Activated T-helper 1 cell treated with anti-CD3 and anti-CD28 coated beads, Interleukin-12 subunit alpha, Interleukin-12 subunit beta, Interleukin-2, Interleukin-4 antibody, amounts not matched to agents 30 ng/mL and 10 ng/mL and 1 ng/mL, durations not matched to agents 14 hours and 24 hours and 36 hours (primary cell): Measurements from ENCODE around the gene SUSD3. TPM values are rescaled to one million over a fixed set of nuclear protein-coding genes. Genes with fewer than 3 reads are reported as not detected.
A peak's percentile ranks its signal among the peaks of the same experiment; 100 is the strongest.

Experiments
- DNase-seq: peaks from one replicate; pipeline ENCODE4 v3.0.0; 2021; ENCODE audit warnings: low spot score
- H3K27ac Mint-ChIP-seq: one replicate; pipeline ENCODE4 v1.8.0; 2021; ENCODE audit warnings: mild to moderate bottlenecking, mixed read lengths
- H3K27me3 Mint-ChIP-seq: one replicate; pipeline ENCODE4 v1.8.0; 2022; ENCODE audit warnings: mild to moderate bottlenecking, moderate library complexity, mixed read lengths; ENCODE audit not compliant: insufficient read depth
- H3K36me3 Mint-ChIP-seq: one replicate; pipeline ENCODE4 v1.8.0; 2021; ENCODE audit warnings: low read depth, mixed read lengths
- H3K4me1 Mint-ChIP-seq: one replicate; pipeline ENCODE4 v1.8.0; 2021; ENCODE audit warnings: low read depth, mixed read lengths
- H3K4me3 Mint-ChIP-seq: one replicate; pipeline ENCODE4 v1.8.0; 2021; ENCODE audit warnings: mild to moderate bottlenecking, moderate library complexity, mixed read lengths
- H3K9me3 Mint-ChIP-seq: one replicate; pipeline ENCODE4 v1.8.0; 2021; ENCODE audit warnings: mixed read lengths
- intact Hi-C: fragments of 100-400 bp; cut with micrococcal nuclease; formaldehyde crosslinking; loops from one replicate; pipeline ENCODE4 v1.15.1; 2024
- total RNA-seq: library from RNA; stranded (reverse); gene quantifications from 2 replicates; pipeline ENCODE4 v1.2.3, GENCODE V29; 2022

SUSD3 gene
- total RNA-seq, 1 donor from 2014 or later = 31.7 TPM

GRCh38 chr9:93049491-93049890 is 9.0 kb upstream of the SUSD3 start:
- no peak overlapping the region for H3K4me3 Mint-ChIP-seq
- H3K27ac Mint-ChIP-seq = no peak overlapping the region
- H3K4me1 Mint-ChIP-seq = peaks cover 6% of the 10 kb centered on the region
- DNase-seq = no peak
- intact Hi-C loops = no loop called here
- no peaks in the 10 kb centered on the region for H3K36me3 Mint-ChIP-seq
- no peaks in the 10 kb centered on the region for H3K9me3 Mint-ChIP-seq
- H3K27me3 Mint-ChIP-seq = peaks cover 3% of the 10 kb centered on the region

GRCh38 chr9:93050231-93050630 is 8.3 kb upstream of the SUSD3 start:
- Mint-ChIP-seq H3K9me3 (no peaks in the 10 kb centered on the region), H3K27ac (no peak overlapping the region), H3K4me1 (peaks cover 6% of the 10 kb centered on the region), H3K4me3 (no peak overlapping the region), H3K27me3 (peaks cover 3% of the 10 kb centered on the region), H3K36me3 (no peaks in the 10 kb centered on the region)
- DNase-seq = no peak
- intact Hi-C loops = no loop called here

GRCh38 chr9:93051680-93052089 is 6.8 kb upstream of the SUSD3 start:
- H3K36me3 Mint-ChIP-seq = no peaks in the 10 kb centered on the region
- peaks cover 8% of the 10 kb centered on the region for H3K4me1 Mint-ChIP-seq
- no peak overlapping the region for H3K4me3 Mint-ChIP-seq
- no peak for DNase-seq
- H3K9me3 Mint-ChIP-seq = no peaks in the 10 kb centered on the region
- intact Hi-C loops = no loop called here
- H3K27ac Mint-ChIP-seq = no peak overlapping the region
- H3K27me3 Mint-ChIP-seq = peaks cover 1% of the 10 kb centered on the region

GRCh38 chr9:93052791-93053540 is 5.5 kb upstream of the SUSD3 start:
- no peaks in the 10 kb centered on the region for H3K36me3 Mint-ChIP-seq
- intact Hi-C loops = no loop called here
- DNase-seq = no peak

GRCh38 chr9:93053781-93054331 is 4.6 kb upstream of the SUSD3 start:
- peaks cover 1% of the 10 kb centered on the region for H3K27me3 Mint-ChIP-seq
- no peak overlapping the region for H3K27ac Mint-ChIP-seq
- no peak for DNase-seq
- intact Hi-C loops = no loop called here
- H3K36me3 Mint-ChIP-seq = no peaks in the 10 kb centered on the region
- no peak overlapping the region for H3K4me3 Mint-ChIP-seq
- peaks cover 9% of the 10 kb centered on the region for H3K4me1 Mint-ChIP-seq
- H3K9me3 Mint-ChIP-seq = no peaks in the 10 kb centered on the region

More at GRCh38 chr9:93052791-93053540, 5.5 kb upstream of the SUSD3 start:
- Mint-ChIP-seq H3K27me3 (peaks cover 1% of the 10 kb centered on the region), H3K4me1 (peaks cover 14% of the 10 kb centered on the region), H3K27ac (no peak overlapping the region), H3K4me3 (no peak overlapping the region), H3K9me3 (no peaks in the 10 kb centered on the region)

- no peaks in the 10 kb centered on the region for H3K9me3 Mint-ChIP-seq
- peaks cover 18% of the 10 kb centered on the region for H3K4me1 Mint-ChIP-seq
- H3K36me3 Mint-ChIP-seq = no peaks in the 10 kb centered on the region
- H3K4me3 Mint-ChIP-seq = no peak overlapping the region
- no peak overlapping the region for H3K27ac Mint-ChIP-seq
- intact Hi-C loops = no loop called here
- no peaks in the 10 kb centered on the region for H3K27me3 Mint-ChIP-seq
- DNase-seq = no peak
Measured at GRCh38 chr9:93054758-93055704, 3.5 kb upstream of the SUSD3 start.

GRCh38 chr9:93057042-93057702 is 1.3 kb upstream of the SUSD3 start:
- H3K9me3 Mint-ChIP-seq = no peaks in the 10 kb centered on the region
- DNase-seq = no peak
- peaks cover 5% of the 10 kb centered on the region for H3K36me3 Mint-ChIP-seq
- H3K27ac Mint-ChIP-seq = no peak overlapping the region
- peaks cover 39% of the 10 kb centered on the region for H3K4me1 Mint-ChIP-seq
- intact Hi-C loops = no loop called here
- H3K27me3 Mint-ChIP-seq = no peaks in the 10 kb centered on the region
- H3K4me3 Mint-ChIP-seq = peak overlapping the region; percentile 51

- intact Hi-C loops = loop anchor here (1.0 to 2.0 kb wide), 3 partner anchors 38 to 293 kb away; partner anchors contain the start of genes BICD2 and CARD19
- no peaks in the 10 kb centered on the region for H3K27me3 Mint-ChIP-seq
- H3K36me3 Mint-ChIP-seq = peaks cover 8% of the 10 kb centered on the region
- H3K9me3 Mint-ChIP-seq = no peaks in the 10 kb centered on the region
- peak overlapping the region; percentile 71 for H3K4me3 Mint-ChIP-seq
- peaks cover 46% of the 10 kb centered on the region for H3K4me1 Mint-ChIP-seq
- DNase-seq = no peak
- peak overlapping the region; percentile 76 for H3K27ac Mint-ChIP-seq
Measured at GRCh38 chr9:93057703-93058354, 672 bp upstream of the SUSD3 start.

GRCh38 chr9:93059011-93059714 is 662 bp downstream of the SUSD3 start:
- H3K36me3 Mint-ChIP-seq = peaks cover 8% of the 10 kb centered on the region
- no peaks in the 10 kb centered on the region for H3K9me3 Mint-ChIP-seq
- no peaks in the 10 kb centered on the region for H3K27me3 Mint-ChIP-seq
- DNase-seq = no peak
- peak overlapping the region; percentile 91 for H3K4me3 Mint-ChIP-seq
- H3K4me1 Mint-ChIP-seq = peaks cover 57% of the 10 kb centered on the region
- intact Hi-C loops = loop anchor here (2.0 kb wide), 2 partner anchors 92 to 294 kb away; partner anchors contain the start of gene BICD2
- H3K27ac Mint-ChIP-seq = peak overlapping the region; percentile 94

GRCh38 chr9:93059715-93060578 is 1.4 kb downstream of the SUSD3 start:
- no peak for DNase-seq
- H3K4me1 Mint-ChIP-seq = peaks cover 65% of the 10 kb centered on the region
- H3K4me3 Mint-ChIP-seq = peak overlapping the region; percentile 91
- H3K36me3 Mint-ChIP-seq = peaks cover 13% of the 10 kb centered on the region
- no peaks in the 10 kb centered on the region for H3K9me3 Mint-ChIP-seq
- no peaks in the 10 kb centered on the region for H3K27me3 Mint-ChIP-seq
- H3K27ac Mint-ChIP-seq = peak overlapping the region; percentile 94
- intact Hi-C loops = loop anchor here (2.0 to 5.0 kb wide), 3 partner anchors 87 to 295 kb away; partner anchors contain the start of gene BICD2

- H3K4me3 Mint-ChIP-seq = peak overlapping the region; percentile 91
- DNase-seq = no peak
- no peaks in the 10 kb centered on the region for H3K27me3 Mint-ChIP-seq
- H3K4me1 Mint-ChIP-seq = peaks cover 74% of the 10 kb centered on the region
- H3K36me3 Mint-ChIP-seq = peaks cover 19% of the 10 kb centered on the region
- intact Hi-C loops = loop anchor here (5.0 kb wide), 1 partner anchor 86 kb away; no protein-coding TSS in a partner anchor
- H3K27ac Mint-ChIP-seq = peak overlapping the region; percentile 94
- no peaks in the 10 kb centered on the region for H3K9me3 Mint-ChIP-seq
Measured at GRCh38 chr9:93060746-93061259, 2.3 kb downstream of the SUSD3 start.
